ENCODE data around the gene TSFM. TPM values are rescaled to one million over a fixed set of nuclear protein-coding genes. Genes with fewer than 3 reads are reported as not detected.
A peak's percentile ranks its signal among the peaks of the same experiment; 100 is the strongest.

The TSFM gene
- total and polyA plus RNA-seq, 9 of the 15 experiments (the other 6 are each of a cell fraction or from before 2014, with no cell fraction given) = 44.6 to 198 (median 60.2) TPM

DNA sequence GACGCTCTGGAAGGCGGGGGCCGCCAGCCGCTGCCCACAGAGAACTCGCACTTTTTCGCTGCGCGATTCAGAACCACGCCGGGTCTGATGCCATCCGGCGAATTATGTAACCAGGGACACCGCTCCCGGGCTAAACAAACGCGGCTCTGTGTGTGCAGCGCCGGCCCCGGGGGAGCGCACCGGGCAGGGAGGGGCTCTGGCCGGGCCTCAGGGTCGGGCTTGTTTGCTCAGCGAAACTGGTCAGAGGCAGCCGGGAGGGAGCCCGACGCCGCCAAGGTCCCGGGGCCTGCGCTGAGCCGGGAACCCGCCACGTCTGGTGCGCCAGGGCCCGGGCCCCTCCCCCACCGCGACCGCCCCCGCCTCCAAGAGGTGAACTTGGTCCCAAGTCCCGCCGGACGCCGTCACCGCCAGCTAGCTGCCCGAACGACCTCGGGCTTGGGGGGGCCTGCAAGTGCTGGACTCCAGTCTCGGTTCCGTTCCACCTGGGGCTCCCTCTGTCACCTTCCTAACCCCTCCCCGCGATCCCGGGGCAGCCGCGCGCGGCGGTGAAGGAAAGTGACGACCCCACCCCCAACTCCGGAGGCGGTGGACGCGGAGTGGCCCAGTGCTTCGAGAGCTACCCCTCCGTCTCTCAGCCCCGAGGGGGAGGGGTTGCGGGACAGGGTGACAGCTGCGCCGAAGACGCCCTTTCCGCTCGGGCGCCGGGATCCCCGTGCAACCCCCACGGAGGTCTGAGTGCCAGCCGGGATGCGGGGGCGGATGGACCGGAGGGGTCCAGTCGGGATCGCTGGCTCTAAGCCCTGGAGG, 63.1 kb downstream of the TSFM start (continued):
- TF ChIP-seq STAT5B (CRISPR knock-in tag; IDR thresholded peaks at IDR 0.05) (no peak), ETV5 (CRISPR knock-in tag; IDR thresholded peaks at IDR 0.05; ENCODE audit: low read depth) (0 out of 2 replicates have a peak, but pooled peaks have one; percentile 41), IFI16 (CRISPR knock-in tag; IDR thresholded peaks at IDR 0.05) (no peak), MAFK (IDR thresholded peaks at IDR 0.05; ENCODE audit: low read length) (no peak), ZNF609 (CRISPR knock-in tag; IDR thresholded peaks at IDR 0.05; ENCODE audit: borderline replicate concordance) (0 out of 2 replicates have a peak, but pooled peaks have one; percentile 22), GTF2E2 (tag; IDR thresholded peaks at IDR 0.05) (no peak), TAF7 (tag; IDR thresholded peaks at IDR 0.05) (no peak)
- TF ChIP-seq, protein P1, sequence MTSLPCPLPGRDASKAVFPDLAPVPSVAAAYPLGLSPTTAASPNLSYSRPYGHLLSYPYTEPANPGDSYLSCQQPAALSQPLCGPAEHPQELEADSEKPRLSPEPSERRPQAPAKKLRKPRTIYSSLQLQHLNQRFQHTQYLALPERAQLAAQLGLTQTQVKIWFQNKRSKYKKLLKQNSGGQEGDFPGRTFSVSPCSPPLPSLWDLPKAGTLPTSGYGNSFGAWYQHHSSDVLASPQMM (CRISPR knock-in tag; IDR thresholded peaks at IDR 0.05) = no peak
- TF ChIP-seq, protein P2, sequence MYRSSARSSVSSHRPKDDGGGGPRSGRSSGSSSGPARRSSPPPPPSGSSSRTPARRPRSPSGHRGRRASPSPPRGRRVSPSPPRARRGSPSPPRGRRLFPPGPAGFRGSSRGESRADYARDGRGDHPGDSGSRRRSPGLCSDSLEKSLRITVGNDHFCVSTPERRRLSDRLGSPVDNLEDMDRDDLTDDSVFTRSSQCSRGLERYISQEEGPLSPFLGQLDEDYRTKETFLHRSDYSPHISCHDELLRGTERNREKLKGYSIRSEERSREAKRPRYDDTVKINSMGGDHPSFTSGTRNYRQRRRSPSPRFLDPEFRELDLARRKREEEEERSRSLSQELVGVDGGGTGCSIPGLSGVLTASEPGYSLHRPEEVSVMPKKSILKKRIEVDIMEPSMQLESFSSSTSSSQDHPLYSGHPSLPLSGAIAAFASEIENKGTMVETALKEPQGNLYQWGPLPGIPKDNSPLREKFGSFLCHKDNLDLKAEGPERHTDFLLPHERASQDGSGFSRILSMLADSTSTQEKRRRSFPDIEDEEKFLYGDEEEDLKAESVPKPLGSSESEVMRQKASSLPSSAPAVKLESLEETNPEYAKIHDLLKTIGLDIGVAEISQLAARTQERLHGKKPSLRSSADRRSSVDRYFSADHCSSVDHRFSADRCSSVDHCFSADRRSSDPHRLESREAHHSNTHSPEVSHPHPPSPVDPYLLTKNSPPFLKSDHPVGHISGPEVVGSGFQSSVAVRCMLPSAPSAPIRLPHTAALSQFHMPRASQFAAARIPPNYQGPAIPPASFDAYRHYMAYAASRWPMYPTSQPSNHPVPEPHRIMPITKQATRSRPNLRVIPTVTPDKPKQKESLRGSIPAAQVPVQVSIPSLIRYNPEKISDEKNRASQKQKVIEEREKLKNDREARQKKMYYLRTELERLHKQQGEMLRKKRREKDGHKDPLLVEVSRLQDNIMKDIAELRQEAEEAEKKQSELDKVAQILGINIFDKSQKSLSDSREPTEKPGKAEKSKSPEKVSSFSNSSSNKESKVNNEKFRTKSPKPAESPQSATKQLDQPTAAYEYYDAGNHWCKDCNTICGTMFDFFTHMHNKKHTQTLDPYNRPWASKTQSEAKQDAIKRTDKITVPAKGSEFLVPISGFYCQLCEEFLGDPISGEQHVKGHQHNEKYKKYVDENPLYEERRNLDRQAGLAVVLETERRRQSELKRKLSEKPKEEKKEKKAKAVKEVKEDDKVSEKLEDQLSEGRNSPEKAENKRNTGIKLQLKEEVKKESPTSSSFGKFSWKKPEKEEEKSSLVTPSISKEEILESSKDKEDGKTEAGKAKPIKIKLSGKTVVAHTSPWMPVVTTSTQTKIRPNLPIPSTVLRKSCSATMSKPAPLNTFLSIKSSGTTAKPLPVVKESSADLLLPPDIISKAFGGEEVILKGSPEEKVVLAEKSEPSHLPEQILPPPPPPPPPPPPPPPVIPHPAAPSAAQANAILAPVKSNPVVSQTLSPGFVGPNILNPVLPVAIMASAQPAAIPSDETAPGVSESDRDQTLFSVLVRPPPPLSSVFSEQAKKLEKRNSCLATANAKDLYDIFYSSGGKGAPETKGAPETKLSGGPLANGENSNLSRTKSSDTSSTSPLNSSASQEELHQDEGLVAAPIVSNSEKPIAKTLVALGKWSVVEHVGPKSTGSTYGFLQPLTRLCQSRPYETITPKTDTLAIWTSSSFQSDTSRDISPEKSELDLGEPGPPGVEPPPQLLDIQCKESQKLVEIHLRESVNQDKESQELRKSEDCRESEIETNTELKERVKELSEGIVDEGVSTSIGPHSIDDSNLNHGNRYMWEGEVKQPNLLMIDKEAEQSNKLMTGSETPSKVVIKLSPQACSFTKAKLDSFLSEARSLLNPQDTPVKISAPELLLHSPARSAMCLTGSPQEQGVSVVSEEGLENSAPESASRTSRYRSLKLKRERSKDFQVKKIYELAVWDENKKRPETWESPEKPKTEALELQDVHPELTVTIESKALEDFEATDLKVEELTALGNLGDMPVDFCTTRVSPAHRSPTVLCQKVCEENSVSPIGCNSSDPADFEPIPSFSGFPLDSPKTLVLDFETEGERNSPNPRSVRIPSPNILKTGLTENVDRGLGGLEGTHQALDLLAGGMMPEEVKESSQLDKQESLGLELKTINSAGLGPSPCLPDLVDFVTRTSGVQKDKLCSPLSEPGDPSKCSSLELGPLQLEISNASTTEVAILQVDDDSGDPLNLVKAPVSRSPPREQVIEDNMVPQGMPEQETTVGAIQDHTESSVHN (IDR thresholded peaks at IDR 0.05; ENCODE audit: borderline replicate concordance in 1 of 2, low read depth in 1 of 2) = no peak

All from K562 (cell line).